KG1 (cell line): ENCODE data around the gene SORCS1.
A peak's percentile ranks its signal among the peaks of the same experiment; 100 is the strongest.

ENCODE experiments used
- DNase-seq: peaks from one replicate; lab custom pipeline; 2025; lab: John Stamatoyannopoulos, UW

Gene SORCS1

GRCh38 chr10:106992055-106992454 is 172.5 kb downstream of the SORCS1 start:
- DNase-seq, result no peak

DNA sequence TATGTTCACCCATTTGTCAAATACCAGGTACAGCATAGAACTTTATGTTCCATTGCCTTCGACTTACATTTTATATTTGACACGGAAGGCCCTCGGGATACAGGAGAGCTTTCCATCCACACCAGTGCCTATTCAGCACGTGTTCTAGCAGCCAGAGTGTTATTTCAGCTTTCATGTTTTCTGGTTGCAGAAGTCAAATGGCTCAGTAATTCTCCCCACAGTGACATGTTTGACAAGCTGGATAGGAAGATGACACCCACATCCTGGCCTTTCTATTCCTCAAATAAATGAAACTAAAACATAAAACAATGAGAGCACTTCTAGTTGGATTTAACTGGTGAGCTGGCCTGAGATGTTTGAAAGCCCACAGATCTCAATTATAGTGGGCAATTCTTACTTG is 173.4 kb downstream of the SORCS1 start:
- no peak for DNase-seq

- DNase-seq, result no peak
These were observed 177.1 kb downstream of the SORCS1 start for GRCh38 chr10:106987362-106987761.

DNA sequence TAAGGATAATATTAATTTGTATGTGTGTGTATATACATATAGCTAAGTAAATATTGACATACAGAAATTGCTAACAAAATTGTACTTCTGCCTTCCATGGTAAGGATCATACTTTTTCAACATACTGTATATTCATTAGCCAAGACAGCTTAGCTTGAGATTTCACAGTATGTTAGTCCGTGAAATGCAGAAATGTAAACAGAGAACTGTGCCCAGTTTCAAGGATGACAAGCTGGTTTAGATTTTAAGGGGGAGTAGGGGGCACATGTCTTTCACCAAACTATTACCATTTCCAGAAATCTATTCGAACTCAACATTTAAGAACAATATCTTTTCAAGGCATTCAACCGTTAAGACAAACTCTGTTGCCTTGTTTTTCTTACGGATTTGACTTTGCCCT is 182.2 kb downstream of the SORCS1 start:
- no peak for DNase-seq

- DNase-seq, result no peak
These were observed 182.9 kb downstream of the SORCS1 start for GRCh38 chr10:106981452-106982075.

GRCh38 chr10:106980495-106981451 is 183.7 kb downstream of the SORCS1 start:
- no peak for DNase-seq

DNA sequence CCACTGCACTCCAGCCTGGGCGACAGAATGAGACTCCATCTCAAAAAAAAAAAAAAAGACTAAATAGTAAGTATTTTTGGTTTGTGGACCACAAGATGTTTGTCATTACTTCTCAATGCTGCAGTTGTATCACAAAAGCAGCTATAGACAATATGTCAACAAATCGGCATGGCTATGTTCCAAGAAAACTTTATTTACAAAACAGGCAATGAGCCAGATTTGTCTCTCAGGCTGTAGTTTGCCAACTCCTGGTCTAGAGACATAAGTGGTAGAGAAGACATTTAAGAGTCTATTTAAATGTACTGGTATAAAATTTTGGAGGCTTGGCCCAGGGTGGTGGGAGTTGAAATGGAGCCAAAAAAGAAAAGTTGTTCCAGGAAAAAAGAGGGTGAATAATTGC is 185.8 kb downstream of the SORCS1 start:
- DNase-seq, result no peak

DNA sequence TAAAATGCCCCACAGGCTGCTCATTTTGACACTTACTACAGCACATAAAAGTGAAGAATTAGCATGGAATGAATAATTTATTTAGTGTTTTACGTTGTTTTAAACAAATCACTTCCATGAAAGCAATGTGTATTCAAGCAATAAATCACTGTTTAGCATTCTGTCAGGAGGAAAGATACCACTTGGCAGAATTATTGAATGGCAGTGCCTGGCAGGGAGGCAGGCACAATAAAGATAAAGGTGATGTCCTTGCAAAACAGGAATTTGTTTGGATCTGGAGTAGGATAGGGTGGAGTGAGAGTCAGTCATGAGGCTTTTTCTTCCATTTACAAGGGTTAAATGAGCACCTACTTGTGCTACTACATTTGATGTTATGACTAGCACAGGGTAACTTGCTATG is 190.8 kb downstream of the SORCS1 start:
- no peak for DNase-seq

GRCh38 chr10:106973288-106973687 is 191.2 kb downstream of the SORCS1 start:
- DNase-seq, result no peak

DNA sequence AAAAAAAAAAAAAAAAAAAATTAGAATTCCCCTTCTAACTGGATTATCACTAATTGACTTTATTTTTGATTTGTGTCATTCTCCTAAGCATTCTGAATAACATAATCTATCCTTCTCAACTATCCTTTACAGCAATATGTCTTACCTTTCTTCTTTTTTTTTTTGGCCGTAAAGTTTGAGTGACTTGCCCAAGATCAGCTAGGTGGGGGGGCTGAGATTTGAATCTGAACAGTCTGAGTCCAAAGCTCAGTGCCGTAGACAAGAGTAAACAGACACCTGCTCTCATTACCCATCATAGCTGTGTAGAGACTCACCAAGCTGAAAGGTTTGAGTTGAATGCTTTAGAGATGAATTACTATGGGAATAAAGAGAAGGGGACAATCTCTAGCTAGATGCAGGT is 192.1 kb downstream of the SORCS1 start:
- DNase-seq, result no peak

GRCh38 chr10:106971411-106971831 is 193.1 kb downstream of the SORCS1 start:
- no peak for DNase-seq

DNA sequence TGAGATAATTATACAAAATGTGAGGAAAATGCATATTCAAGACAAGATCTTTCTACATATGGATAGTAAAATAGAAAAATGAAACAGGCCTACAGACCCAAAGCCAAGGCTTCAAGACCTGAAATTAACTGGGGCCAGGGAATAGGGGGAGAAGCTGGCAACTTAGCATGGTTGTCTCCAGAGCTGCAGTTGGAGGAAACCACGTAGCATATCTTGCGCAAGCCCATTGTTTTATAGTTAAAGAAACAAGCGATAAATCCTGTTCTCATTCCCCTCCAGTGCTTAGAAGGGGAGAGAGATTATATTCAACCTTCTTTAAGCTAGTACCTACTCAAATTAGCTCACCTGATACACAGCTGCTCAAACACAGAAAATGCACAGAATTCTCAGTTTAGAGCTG is 197.1 kb downstream of the SORCS1 start:
- DNase-seq, result no peak

DNA sequence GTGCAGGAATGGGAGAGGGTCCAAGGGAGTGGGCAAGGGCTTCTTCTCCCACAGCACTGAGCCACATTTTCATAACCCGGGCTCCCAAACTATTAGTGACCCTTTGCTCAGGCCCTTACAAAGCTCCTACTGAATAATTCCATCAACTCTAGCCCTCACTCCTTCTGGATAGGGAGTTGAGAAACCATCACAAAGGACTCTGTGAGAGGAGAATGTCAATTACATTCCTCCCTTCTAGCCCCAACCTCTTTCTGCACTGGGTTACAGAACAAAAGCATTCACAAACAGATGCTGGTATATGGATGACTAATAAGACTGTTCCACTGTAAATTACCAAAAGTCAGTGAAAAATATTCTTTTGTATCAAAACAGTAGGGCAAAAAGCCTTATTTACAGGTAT is 203.7 kb downstream of the SORCS1 start:
- no peak for DNase-seq

GRCh38 chr10:106959521-106959920 is 205.0 kb downstream of the SORCS1 start:
- DNase-seq, result no peak

DNA sequence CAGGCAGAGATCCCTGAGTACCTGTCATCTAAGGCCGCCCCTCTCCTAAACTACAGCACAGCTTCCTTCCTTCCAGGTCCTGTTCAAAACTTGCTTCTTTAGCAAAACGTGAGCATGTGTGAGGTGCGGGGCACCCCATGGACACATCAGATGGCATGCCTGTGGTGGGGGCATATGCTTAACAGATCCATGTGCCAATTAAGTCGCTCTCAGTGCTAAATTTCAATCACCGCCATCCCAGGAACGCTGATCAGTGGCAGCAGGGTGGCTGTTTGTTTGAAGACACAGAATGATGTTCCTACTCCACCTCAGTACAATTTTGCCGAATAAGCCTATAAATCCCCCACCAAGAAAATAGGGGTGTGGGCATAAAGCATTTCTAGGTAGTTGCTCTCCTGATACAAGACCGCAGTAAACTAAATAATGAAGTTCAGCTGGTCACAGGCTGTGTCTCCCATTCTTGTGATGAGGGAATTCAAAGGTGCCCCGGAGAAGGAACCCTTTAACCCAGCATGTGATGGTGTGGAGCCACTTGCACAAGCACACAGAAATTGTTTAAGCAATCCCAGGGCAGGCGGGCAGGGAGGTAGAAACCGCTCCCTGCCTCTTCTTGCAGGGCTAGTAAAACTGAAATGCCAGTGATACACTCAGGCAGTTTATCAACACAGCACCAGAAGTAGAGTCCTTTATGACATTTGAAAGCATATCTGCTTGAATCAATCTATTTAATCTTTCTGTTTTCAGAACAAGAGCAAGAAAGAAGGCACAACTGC is 205.7 kb downstream of the SORCS1 start:
- no peak for DNase-seq

GRCh38 chr10:106957823-106958588 is 206.5 kb downstream of the SORCS1 start:
- DNase-seq, result peak; percentile 0

- DNase-seq, result no peak
These were observed 208.1 kb downstream of the SORCS1 start for GRCh38 chr10:106956216-106956915.

DNA sequence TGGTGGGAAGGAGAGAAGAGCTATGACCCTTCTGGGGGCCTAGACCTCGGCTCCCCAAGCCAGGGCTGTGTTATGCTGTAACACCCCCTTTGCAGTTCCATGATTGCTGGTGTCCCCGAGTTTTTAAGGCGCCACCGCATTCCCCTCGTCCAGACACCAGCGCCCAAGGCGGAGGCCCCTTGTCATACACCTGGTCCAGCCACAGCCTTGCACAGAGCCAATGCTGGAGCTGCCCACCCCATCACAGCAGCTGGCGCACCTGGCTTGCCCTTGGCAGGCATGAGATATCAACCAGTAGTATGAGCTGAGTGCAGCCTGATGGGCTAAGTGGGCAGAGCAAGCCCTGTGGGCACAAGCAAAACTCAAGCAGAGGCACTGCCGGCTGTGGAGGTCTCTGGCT is 209.4 kb downstream of the SORCS1 start:
- no peak for DNase-seq

- no peak for DNase-seq
These were observed 212.5 kb downstream of the SORCS1 start for GRCh38 chr10:106952033-106952432.

DNA sequence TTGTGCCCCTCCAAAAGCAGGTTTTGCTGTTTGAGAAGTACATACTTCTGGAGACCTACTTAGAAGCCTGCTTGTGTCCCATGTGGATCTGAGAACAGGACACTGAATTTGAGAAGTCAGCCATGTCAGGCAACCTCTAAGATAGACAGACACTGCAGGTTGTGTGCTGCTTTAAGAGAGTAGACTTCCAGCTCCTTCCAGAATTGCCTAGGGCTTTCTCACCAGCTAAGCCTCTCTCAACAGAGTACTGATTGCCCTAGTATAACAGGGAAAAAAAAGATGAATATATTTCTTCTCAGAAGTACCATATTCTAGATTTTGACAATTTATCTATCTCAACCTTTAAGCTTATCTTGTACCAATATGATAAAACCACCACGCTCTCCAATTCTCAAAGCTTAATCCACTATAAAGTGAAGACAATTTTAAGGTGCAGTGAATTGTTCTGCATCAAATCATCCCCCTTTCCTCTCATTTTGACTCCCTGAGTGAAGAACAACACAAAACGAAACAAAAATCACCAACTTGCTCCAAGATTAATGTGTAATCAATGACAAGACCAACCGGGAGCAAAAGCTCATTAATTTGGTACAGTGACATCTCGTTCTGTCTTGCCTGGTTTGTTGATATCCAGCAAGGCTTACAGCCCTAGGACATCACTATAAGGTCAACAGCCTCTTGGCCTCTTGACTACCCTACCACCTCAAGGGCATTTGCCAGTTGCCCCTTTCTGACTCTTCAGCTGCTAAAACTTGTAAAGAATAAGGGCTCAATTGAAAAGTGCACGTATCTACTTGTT is 214.6 kb downstream of the SORCS1 start:
- DNase-seq, result no peak
